HG02885 (cell line): ENCODE measurements around the gene CBX4.

Experiments used
- ATAC-seq: cut with Tn5 transposase; IDR thresholded peaks from one replicate; pipeline ENCODE4 v1.9.1; 2021; ENCODE audit warnings: mild to moderate bottlenecking; ENCODE audit not compliant: unreplicated experiment, poor library complexity

CBX4 gene

DNA sequence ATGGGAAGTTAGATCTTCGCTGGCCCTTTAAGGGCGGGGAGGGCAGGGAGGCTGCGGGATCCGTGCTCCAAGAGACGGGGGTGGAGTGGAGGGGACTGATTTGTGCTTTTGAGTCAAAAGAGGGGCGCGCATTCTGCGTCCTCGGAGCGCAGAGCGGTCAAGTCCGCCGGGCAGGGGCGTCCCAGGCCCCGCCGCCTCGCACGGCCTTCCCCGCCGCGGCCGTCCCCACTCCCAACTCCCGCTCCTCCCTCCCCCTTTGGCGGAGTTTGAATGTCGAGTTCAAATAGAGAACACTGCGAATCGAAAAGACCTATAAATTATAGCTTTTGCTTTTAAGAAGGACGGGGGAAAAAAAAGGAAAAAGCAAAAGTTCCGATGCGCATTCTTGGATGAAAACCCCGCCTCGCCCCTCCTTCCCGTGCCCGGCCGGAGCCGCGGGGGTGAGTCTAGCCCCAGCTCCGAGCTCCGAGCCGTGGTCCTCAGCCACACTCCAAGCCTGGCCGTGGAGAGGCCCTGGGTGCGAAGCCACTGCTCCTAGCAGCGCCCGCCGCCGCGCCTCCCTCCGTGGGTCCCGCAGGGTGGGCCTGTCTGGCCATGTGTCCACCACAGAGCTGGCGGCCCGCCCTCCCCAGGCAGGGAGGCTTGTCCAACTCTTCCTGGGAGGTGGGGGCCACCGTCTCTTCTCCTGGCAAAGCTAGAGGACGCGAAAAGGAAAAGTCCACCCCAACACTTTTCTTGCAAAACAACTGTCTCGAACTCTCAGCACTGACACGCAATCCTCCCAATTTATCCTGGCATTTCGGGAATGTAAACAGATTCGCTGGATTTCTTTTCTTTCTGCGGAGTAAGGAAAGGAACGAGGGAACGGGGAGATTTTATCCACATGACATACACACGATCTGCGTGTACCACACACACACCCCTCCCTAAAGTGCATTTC, 46.0 kb downstream of the CBX4 start:
- no peak for ATAC-seq

- ATAC-seq: no peak
Observed at GRCh38 chr17:79792341-79792871, 46.8 kb downstream of the CBX4 start.

- no peak for ATAC-seq
Observed at GRCh38 chr17:79791735-79792161, 47.5 kb downstream of the CBX4 start.

DNA sequence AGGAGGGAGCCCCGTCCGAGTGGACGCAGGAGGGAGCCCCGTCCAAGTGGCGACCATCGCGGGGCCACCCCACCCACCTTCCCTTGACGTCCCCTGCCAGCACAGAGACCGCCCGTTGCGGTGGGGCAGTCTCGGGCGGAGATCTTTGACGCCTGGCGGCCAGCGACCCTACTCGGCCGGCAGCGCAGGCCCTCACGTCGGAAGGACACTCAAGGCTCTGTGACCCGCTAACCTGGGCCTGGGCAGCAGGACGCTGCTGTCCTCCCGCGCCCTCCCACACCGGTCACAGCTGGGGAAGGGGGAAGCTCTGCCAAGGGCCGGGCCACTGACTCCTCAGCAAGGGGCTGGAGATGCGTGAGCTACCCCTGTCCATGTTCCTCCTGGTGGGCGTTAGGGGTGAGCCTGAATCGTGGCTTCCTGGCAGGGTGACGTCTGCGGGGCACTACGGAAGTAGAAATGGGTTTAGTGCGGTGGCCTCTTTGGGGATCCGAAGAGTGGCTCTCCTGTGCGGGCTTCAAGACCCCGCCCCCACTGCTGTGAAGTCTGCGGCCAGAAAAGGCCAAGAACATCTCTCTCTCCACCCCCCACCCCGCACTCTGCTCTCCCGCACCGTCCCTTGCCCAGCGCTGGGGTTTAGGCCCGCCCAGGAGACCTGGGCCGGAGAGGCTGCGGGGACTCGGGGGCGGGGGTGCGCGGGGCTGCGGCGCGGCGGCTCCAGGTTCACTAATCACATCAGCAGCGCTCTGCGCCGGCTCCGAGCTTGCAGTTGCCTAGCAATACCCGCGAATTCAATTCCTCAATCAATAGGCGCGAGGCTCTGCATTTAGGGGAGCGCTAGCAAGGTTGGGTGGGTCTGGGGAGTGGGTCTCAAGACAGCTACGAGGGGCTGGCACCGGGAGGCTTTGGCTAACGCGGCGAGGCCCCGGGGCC, 48.2 kb downstream of the CBX4 start:
- no peak for ATAC-seq

DNA sequence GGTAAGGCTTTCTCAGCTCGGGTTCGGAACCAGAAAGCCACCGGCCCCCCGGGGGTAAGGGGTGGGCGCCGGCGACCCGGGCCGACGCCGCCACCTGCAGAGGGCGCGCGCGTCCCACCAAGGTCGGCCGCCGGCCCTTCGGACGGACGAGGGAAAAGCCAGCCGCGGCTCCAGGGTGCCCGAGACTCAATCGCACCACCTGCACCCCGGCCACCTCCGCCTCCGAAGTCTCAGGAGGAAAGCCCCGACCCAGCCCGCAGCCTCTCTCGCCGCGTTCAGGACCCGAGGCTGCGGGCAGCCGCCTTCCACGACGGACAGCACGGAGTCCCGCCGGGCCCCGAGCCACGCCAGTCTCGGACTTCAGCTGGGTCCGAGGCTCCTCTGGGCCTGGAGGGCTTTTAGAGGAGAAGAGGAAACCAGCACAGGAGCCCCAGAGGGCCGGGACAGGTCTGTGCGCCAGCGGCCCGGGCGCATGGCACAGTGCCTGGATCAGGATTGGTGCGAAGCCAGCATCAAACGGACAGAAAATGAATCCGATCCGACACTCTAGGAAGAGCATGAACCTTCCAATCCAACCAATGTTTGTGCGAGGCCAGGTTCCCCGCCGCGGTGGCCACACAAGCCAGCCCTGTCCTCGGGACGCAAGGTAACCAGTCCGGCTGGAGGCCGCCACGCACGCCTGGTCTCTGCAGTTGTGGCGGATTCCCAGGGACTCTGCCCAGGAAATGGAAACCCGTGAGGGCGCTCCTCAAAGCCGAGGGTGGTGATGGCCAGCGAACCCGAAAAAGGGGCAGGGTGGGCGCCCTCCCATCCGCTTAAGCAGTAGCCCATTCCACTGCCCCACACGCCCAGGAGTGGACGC, 49.1 kb downstream of the CBX4 start:
- no peak for ATAC-seq

GRCh38 chr17:79788989-79789942, 50.0 kb downstream of the CBX4 start:
- no peak for ATAC-seq

DNA sequence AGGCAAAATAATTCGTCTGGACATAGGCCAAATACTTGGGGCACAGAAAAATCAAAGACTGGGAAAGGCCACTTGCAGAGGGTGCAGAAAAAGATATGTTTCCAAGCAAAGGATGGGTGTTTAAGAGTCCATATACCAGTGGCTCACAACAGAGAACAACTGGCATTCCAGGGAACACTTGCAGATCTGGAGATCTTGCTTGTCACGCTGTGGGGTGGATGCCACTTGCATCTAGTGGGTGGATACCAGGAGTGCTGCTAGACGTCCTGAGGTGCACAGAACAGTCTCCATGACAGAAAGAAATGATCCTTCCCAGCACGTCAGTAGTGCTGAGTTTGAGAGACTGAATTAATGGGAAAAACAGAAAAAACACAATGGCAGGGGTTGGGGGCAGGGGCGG, 50.8 kb downstream of the CBX4 start:
- no peak for ATAC-seq

- no peak for ATAC-seq
Observed at GRCh38 chr17:79786930-79787643, 52.2 kb downstream of the CBX4 start.

DNA sequence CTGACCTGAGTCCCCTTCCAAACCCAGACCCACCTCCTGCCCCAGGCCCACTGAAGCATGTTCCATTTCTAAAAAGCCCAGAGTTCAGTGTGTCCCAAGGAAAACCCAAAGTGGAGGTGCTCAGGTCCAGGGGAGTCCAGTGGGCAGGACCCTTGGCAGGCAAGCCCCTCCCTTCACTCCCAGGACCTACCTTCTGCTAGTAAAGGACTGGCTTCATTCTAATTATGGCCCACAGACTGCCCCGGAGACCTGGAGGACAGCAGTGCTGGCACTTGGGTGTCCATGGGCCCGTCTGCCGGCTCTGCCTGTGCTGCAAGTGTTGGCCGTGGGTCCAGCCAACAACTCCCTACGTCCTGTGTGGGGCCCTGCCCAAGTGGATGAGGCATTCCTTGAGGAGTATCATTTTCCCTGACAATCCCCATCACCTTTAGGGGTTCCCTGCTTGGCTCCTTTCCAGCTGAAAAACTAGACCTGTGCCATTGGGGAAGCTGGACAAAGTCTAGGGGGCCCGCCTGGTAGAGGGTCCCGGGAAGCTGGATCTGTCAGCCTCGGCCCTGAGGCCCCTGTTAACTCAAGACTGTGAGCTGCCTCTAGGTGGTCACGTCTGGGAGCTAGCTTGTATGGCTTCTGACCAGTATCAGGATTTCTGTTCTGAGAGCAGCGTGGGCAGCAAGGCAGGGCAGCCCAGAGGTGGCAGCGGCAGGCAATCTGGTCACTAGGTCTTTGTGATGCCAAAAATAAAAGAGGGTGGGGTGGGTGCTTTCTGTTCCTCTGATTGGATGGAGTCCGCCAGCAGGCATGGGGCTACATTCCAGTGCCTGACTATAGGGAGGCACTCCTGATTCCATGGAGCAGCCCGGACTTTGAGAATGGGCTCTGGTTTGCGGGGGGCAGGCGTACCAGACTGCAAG, 53.1 kb downstream of the CBX4 start:
- ATAC-seq: no peak

GRCh38 chr17:79785017-79785899, 54.0 kb downstream of the CBX4 start:
- no peak for ATAC-seq

- no peak for ATAC-seq
Observed at GRCh38 chr17:79784353-79785016, 54.8 kb downstream of the CBX4 start.

DNA sequence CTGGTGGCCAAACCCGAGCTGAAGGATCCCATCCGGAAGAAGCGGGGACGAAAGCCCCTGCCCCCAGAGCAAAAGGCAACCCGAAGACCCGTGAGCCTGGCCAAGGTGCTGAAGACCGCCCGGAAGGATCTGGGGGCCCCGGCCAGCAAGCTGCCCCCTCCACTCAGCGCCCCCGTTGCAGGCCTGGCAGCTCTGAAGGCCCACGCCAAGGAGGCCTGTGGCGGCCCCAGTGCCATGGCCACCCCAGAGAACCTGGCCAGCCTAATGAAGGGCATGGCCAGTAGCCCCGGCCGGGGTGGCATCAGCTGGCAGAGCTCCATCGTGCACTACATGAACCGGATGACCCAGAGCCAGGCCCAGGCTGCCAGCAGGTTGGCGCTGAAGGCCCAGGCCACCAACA, 55.3 kb downstream of the CBX4 start:
- no peak for ATAC-seq
